GM18526 (cell line): Measurements from ENCODE around the gene ARIH1.

ENCODE experiments used
- POLR2A ChIP-seq: IDR thresholded peaks from 3 replicates; pipeline ENCODE4 v1.6.1; 2011; ENCODE audit not compliant: insufficient read length; ENCODE audit errors: extremely low read depth

The ARIH1 gene

DNA sequence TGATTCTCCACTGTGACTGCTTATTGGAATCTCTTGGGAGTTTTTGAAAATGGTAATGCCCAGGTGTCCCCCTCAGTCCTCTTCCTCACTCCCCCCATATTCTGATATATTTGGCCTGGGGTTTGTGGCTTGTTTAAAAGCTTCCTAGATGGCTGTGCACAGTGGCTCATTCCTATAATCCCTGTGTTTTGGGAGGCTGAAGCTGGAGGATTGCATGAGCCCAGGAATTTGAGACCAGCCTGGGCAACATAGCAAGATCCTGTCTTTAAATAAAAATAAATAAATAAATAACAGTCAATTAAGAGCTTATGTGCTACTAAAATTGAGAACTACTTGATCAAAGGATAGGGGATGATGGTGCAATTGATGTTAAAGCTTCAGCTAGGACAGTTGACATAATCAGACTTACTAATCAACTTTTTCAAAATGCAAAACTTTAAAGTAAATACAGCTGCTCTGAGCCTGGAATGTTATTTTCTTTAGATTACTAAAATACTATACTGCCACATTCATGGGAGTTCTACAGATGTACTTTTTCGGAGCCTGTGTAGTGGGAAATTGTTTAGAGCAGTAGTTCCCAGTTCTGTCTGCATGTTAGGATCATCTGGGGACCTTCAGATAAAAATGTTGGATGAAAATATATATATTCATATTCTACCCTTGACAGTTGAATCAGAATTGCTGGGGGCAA, 33.4 kb downstream of the ARIH1 start:
- no peak for TF ChIP-seq POLR2A

DNA sequence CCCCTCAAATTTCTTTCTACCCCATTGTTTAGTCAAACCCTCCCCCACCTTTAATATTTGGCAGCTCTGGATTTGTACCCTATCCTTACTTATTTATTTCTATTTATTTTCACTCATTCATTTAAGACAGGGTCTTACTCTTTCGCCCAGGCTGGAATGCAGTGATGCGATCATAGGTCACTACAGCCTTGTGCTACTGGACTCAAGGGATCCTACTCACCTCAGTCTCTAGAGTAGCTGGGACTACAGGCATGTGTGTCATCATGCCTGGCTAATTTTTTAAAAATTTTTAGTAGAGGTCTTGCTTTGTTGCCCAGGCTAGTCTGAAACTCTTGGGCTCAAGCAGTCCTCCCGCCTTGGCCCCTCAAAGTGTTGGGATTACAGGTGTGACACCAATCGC, 35.4 kb downstream of the ARIH1 start:
- TF ChIP-seq POLR2A, result no peak

GRCh38 chr15:72511536-72511935, 37.4 kb downstream of the ARIH1 start:
- TF ChIP-seq POLR2A, result no peak

DNA sequence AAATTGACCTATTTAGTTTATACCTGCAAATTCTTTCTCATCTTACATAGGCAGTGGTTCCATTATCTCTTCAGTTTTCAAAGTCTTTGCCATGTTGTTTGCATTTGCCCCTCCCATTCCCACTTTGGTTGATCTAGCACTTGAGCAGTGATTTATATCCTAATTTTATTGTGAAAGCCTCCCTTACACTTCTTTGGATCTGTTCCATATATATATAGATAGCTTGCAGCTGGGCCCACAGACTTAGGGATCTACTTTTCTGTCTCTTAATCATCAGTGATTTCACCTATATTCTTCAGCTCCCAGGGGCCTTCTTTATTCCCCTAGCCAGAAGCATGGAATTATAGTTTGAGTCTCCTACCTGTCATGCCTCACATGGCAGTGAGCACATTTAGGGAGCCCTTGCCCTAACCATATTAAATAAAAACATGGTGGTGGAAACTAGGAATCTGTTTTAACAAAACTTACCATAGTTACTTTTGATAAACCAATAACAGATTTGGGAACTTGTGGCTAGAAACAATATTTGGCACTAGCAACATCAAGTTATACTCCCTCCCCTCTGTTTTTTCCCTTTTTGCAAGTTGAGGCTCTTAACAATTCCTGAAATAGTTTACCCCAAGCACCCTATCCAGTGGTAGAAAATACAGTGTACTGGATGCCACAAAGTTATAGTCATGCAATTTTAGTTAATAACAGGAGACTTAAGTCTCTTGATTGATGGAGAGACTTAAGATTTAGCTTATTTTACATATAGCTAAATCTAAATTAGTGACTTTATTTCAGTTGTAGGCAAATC, 41.7 kb downstream of the ARIH1 start:
- TF ChIP-seq POLR2A, result no peak

GRCh38 chr15:72516777-72517176, 42.6 kb downstream of the ARIH1 start:
- TF ChIP-seq POLR2A, result no peak

GRCh38 chr15:72521682-72522081, 47.6 kb downstream of the ARIH1 start:
- no peak for TF ChIP-seq POLR2A

DNA sequence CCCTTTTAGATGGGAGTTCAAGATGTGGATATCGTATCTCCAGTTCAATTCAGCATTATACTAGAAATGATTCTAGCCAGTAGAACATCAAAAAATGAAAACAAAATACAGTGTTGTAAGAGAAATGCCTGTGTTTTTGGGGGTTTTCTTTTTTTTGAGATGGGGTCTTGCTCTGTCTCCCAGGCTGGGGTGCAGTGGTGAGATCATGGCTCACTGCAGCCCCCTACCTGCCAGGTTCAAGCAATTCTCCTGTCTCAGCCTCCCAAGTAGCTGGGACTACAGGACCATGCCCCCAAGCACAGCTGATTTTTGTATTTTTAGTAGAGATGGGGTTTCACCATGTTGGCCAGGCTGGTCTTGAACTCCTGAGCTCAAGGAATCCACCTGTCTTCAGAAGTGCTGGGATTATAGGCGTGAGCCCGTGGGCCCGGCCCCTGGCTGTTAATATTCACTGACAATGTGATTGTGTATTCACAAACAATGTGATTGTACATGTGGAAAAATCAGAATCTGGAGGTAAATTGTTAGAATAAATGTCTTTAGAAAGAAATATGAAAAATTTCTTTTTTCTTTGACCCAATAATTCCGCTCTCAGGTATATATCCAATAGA, 59.0 kb downstream of the ARIH1 start:
- no peak for TF ChIP-seq POLR2A

DNA sequence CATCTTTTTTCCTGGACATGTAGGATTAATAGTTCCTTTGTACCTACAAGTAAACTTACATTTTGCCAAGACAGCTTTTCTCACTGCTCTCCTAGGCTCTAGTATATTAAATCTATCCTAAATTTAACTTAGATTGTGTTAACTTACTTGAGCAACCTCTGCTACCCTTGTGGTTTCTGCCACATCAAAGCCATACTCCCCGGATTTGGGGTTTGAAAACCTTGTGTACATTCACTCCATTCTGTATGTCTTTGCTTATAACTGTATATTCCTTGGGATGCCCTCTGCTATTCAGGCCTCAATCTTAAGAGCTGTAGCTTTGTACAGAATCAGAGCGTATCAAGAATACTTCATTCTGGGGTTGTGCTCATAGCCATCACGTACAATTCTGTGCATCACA, 60.4 kb downstream of the ARIH1 start:
- no peak for TF ChIP-seq POLR2A

GRCh38 chr15:72535911-72536310, 61.8 kb downstream of the ARIH1 start:
- TF ChIP-seq POLR2A, result no peak

DNA sequence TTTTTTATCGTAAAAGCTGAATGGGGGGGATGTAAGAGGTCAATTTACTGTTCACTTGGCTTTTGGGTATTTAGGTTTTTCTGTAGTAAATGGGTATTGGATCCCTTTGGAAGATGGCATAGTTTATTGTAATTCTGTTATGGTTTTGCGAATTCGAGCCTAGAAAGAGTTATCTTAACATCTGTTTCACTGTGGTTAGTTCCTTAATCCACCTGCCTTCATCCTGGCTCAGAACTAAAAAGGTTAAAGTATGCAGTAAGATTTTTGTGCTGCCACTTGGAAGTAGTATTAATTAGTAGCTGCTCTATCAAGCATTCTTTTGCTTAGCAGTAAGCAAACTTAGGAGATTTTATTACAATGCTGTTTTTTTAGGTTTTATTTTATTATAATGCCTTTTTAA, 62.4 kb downstream of the ARIH1 start:
- no peak for TF ChIP-seq POLR2A

DNA sequence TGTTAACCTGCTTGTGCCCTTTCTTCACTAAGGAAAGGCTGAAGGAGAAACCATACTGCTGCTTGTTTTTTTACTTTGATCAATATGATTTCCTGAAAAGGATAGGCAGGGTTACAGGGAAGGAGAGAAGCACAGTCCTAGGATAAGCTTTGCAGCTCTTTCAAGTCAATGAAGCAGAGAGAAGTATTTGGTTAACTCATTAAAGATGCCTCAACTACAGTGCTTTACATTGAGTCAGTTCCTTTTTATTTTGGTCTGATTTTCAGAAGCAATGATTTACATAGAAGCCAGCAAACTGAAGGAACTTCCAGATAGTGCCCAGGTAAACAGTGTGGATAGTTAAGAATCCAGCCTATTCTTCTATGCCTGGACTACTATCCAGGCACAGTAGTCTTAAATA, 64.8 kb downstream of the ARIH1 start:
- no peak for TF ChIP-seq POLR2A

DNA sequence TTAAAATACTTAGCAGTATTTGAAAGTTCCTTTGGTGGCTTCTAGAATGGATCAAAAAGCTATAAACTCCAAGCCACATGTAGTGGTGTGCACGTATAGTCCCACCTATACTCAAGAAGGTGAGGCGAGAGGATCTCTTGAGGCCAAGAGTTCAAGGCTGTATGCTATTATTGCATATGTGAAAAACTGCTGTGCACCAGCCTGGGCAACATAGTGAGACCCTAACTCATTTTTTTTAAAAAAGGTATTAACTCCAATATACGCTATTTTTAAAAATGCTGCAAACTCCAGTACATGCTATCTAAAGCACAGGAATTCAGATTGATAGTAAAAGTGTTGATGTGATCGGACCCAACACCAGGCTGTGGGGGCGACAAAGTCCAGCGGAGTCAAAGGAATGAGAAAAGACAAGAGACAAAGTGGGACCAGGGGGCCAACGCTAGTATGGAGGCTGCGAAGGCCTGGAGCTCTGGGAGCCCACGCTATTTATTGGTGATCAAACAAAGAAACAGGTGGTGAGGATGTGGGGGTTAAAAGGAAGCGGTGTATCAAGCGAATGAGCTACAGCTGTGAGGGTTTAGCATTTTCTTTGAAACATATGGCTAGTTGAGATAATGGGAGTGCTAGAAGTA, 66.6 kb downstream of the ARIH1 start:
- TF ChIP-seq POLR2A, result no peak

GRCh38 chr15:72541674-72542073, 67.5 kb downstream of the ARIH1 start:
- no peak for TF ChIP-seq POLR2A

GRCh38 chr15:72545156-72545555, 71.0 kb downstream of the ARIH1 start:
- no peak for TF ChIP-seq POLR2A

GRCh38 chr15:72554471-72555425, 80.6 kb downstream of the ARIH1 start:
- no peak for TF ChIP-seq POLR2A
